Cortex of kidney (tissue), 1 donor: ENCODE results near the gene LRRC47.

Experiments
- DNase-seq: peaks from one replicate; lab custom pipeline; 2025; lab: John Stamatoyannopoulos, UW

LRRC47 gene

DNA sequence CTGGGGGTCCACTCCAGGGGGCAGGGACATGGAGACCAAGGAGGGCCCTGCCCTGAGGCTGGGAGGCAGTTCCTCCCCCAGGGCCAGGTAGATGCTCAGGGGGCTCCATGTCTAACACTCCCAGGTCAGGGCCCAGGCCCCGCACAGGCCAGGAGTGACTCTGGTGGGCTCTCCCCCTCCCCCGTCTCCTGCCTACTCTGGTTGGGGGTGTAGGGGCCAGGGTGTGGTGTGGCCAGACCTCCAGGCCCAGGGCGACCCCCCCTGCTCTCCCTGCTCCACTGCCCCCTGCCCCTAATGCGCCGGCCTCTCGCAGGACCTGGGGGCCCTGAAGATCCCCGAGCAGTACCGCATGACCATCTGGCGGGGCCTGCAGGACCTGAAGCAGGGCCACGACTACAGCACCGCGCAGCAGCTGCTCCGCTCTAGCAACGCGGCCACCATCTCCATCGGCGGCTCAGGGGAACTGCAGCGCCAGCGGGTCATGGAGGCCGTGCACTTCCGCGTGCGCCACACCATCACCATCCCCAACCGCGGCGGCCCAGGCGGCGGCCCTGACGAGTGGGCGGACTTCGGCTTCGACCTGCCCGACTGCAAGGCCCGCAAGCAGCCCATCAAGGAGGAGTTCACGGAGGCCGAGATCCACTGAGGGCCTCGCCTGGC, 63.7 kb downstream of the LRRC47 start:
- no peak for DNase-seq

DNA sequence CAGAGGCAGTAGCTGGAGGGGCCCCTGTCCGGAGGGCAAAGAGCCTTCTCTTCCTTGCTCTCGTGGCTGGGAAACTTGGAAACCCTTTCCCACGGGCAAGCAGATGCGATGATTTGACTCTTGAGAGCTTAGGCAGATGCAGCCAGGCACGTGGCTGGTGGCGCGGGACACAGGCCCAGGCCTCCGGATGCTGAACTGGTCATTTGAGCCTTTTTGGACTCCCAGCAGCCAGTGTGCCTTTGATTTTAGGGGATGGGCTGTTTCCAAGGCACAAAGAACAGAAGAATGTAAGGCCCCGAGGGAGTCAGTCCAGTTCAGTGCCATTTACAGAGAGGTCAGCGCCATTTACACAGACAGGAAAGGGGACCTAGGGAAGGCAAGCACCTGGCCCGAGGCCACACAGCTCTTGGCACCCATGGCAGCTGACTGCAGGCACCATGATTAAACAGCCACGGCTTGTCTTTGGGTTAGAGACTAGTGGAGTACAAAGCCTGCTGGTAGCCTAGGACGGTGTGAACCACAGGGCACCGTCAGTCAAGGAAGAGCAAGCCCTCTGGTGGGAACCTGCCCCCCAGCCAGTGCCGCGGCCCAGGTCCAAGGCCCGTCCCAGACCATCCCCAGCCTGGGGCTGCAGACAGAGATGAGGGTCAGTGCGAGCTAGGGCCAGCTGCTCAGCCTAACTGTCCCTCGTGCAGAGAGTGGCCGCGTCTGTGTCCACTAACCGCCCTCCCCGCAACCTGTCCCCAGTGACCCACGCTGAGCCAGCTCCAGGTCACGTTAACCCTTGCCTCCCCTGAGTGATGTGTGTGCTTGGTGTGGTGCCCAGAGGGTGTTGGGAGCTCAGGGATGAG, 64.5 kb downstream of the LRRC47 start:
- DNase-seq: no peak

DNA sequence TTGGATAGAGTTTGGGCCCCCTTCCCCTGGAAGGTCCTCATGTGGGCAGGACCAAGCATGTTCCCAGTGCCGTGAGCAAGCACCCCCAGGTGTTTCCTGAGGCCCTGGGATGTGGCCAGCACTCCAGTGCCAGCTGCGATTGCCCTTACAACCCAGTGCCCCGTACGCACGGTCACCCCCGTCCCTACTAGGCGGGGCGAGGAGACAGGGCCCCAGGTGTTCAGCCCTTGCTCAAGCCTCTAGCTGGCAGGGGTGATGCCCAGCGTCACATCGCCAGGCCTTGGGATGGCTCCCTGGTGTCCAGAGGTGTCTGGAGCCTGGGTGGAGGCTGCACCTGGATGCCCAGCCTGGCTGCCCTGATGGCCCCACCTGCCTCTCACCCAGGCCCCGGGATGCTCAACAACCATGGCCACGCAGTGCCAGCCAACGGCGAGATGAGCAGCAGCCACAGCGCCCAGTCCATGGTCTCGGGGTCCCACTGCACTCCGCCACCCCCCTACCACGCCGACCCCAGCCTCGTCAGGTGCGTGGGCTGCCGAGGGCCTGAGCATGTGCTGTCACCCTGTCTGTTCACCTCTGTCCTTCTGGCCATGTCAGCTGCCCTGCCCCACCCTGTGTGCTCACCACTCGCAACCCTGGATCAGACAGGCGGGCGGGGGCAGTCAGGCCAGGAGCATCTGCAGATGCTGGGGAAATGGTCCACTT, 65.6 kb downstream of the LRRC47 start:
- DNase-seq: no peak

DNA sequence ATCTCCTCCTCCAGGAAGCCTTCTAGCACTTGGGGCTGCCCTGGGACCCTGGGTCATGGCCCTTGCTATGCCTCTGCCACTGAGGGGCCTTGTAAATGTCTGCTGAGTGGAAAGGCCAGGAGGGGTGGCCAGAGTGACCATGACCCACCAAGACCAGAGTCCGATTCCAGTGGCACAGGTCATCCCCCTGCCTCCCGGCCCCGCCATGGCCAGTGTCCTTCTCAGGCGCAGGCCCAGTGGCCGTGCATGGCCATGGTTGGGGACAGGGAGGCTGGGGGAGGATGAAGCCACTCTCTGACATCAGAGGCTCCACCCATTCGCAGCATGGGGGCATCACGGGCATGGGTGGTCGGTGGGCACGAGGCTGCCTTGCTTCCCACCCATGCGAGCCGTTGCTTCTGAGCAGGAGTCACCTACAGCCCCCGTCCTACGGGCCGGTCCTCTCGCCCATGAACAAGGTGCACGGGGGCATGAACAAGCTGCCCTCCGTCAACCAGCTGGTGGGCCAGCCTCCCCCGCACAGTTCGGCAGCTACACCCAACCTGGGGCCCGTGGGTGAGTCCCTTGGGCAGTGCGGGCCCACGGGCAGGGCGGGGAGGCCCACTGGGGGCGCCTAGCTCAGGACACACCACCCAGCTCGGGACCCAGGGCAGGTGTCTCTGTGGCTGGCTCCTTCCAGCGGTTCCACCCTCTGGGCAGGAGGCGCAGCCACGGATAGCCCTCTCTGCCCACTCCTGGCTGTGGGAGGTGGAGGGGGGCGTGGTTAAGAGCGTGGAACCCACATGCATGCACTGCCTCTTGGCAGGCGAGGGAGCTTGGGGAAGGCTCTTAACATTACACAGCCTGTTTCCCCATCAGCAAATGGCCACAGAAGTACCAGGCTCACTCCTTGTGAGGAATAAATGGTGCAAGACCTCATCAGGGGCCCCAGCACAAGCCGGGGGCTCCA, 66.4 kb downstream of the LRRC47 start:
- DNase-seq: no peak
